NCI-H82 treated with DMSO at 0.1 percent for 48 hours (cell line): Measurements from ENCODE around the gene MRPS5.
"Not testable (repeated sequence)": the region's sequence is repeated elsewhere in the genome, so short reads cannot be mapped to it uniquely, and the experiment has no call there.

Source experiments
- DNase-seq: peaks from one replicate; lab custom pipeline; 2025; ENCODE audit not compliant: unreplicated experiment; lab: John Stamatoyannopoulos, UW

The MRPS5 gene

GRCh38 chr2:95047629-95048510 is 73.7 kb downstream of the MRPS5 start:
- DNase-seq: no peak

DNA sequence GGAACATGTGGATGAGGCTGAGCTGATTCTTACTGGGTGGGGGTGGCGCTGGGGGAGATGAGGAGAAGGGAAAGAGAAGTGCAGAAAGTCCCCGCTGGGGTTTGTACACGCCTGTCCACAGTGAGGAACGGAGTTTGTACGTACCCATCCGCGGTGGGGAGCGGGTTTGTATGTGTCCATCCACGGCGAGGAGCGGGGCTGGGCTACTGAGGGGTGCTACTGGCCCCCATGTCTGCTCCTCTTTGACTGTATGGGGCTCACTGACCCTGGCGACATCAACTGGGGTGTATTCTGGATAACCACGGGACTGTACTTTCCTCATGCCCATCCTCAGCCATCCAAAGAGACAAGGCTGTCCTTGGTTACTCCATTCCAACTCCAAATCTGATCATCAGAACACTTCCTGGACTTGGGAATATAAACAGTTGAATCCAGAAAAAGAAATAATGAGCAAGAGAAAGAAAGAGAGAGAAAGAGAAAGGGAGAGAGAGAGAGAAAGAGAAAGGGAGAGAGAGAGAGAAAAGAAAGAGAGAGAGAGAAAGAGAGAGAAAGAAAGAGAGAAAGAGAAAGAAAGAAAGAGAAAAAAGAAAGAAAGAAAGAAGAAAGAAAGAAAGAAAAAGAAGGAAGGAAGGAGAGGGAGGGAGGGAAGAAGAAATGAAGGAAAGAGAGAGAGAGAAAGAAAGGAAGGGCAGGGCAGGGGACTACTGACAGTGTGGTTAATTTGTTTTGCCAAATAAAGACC is 75.1 kb downstream of the MRPS5 start:
- DNase-seq: no peak

- DNase-seq: no peak
Measured at GRCh38 chr2:95044601-95045000, 77.0 kb downstream of the MRPS5 start.

DNA sequence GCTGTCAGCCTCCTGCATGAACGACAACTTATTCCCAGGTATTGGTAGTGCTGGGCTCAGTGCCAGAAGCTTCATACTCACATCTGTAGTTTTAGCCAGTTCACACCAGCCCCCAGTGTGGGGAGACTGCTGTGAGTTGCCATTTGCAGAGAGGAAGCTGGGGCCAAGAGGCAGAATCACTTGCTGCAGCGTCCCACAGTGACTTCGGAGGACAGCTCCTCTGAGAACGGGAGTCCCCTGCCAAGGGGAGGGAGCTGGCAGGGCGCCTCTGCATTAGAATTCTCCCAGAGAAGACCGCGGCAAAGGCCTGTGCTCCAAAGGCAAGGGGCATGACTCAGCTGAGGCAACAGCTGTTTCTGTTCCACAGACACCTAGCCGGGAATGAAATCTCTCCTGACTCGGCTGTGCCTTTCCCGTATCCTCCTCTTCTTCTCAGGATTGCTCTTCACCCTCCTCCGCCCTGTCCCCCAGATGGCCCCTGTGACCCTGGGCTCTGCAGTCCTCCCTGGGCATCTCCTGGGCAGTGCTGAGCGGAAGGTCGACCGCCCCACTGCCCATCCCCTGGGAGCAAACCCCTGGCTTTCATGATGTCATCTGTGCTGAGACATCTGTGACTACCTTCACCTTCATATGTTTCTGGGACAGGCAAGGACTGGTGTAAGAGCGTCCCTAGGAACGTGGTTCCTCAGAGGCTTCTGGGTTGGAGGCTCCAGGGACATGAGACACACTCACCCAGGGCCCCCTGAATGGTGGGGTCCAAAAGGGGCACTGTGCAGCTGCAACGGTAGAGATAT is 78.1 kb downstream of the MRPS5 start:
- DNase-seq: no peak

DNA sequence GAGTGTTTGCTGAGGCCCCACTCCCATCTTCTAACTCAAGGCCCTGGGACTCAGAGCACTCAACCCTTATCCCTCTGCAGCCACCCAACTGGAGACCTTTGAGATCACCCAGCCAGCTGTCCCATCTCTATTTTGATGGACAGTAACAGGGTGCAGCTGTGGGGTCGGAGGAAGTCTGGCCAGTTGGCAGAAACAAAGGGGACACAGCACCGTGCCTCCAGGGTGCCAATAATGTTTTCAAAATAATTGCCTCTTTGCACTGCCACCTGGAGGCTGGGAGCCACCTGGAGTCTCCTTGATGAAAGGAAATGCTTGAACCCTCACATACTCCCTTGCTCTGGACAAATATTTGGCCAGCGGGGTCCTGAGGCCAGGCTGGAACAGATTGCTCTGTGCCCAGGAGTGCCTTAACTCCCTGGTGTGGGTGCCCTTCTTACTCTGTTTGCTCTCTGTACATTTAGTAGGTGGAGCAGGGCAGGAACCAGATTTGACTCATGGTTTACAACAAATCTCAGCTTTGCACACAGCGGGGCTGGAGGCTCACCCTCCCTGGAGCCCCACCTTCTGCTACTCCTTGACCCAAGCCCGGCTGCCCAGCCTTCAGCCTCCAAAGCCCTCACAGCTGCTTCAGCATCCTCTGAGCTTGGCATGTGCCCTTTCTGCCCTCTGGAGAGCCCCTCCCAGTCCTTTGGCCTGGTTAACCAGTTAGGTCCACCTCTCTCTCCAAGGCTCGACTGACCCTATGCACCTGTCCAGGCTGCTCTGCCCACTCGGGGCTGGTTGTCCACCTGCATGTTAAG is 78.9 kb downstream of the MRPS5 start:
- DNase-seq: no peak

DNA sequence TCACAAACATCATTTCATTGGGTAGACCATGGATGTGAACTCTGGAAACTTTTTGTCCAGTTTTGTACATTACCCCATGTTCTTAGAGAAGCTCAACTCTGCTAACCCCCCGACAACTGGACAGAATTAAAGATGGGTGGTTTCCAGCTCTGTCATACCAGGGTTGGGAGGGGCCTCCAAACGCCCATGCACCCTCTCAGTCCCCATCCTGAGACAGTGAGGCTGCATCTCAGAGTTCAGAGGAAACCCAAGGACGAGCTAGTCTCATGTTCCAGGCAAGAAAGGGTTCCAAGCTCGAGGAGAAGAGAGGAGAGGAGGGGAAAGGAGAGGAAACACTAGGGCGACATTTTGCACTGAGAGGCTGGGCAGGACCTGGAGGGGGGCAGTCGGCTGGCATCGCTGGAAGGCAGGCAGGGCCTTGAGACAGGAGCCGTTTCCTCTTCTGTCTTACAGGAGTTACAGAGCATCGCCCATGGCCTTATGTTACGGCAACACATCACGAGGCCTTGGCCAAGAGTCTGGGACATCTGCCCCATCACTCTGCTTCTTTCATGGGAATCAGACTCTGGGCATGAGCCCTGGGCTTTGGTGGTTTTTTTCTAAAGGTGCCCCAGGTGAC is 79.7 kb downstream of the MRPS5 start:
- no peak for DNase-seq

DNA sequence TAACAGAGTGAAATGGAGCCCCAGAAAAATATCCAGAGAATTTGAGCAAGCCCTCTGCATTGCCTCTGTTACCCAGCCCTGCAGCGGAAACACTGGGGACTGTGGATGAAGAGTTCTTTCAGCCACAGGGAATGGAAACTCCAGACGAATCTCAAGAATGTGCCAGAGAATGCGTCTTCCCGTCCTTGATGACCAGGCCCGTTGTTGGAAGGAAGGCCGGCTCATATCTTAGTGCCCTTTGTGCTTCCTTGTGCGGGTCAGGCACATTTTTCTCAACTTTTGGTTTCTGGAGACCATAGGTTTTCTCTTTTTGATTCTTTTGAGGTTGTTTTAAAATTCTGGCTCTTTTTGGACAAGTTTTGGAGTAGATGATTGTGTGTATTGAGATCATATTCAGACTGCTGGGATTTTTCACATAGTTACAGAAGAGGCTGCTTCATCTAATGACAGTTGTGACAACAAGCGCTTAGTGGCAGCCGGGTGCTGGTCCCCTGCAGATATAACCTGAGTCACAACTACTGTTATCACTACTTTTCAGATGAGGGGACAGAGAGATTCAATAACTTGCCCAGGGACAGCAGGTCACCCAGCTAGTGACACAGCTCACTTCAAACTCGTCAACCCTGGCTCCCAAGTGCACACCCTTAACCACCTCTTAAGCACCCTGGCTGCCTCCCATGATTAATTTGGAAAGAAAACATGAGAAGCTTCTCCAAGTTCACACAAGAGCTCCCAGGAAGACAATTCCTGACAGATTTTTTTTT is 80.4 kb downstream of the MRPS5 start:
- no peak for DNase-seq

DNA sequence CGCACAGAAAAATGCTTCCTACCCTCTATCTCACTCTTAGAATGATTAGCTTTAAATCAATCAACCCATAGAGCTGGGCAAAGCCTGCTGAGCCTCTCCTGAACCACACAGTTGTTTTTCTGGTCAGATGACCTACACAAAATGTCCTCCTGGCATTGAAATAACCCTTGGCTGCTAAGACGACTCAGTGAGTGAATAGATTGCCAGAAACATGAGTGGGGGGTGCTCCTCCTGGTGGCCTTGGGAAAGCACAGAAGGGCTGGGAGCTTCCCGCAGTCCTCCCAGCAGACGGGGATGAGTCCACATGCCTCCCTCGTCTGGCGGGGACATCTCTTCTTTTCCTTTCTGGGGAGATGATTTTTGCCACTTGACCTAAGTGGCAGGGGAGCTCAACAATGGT is 81.2 kb downstream of the MRPS5 start:
- DNase-seq: no peak

DNA sequence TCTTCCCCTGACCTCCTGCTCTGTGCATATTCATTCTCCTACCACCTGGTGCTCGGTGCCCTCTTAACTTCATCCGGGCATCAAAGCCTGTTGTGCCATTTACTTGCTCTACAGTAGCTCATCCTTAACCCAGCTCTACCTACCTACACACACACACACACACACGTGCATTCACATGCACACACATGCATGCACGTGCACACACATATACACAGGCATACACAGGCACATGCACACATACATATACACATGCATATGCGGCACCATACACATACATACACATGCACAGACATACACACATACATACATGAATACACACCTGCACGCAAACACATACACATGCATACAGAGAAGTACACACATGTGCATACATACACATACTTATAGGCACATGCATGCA is 81.6 kb downstream of the MRPS5 start:
- no peak for DNase-seq

DNA sequence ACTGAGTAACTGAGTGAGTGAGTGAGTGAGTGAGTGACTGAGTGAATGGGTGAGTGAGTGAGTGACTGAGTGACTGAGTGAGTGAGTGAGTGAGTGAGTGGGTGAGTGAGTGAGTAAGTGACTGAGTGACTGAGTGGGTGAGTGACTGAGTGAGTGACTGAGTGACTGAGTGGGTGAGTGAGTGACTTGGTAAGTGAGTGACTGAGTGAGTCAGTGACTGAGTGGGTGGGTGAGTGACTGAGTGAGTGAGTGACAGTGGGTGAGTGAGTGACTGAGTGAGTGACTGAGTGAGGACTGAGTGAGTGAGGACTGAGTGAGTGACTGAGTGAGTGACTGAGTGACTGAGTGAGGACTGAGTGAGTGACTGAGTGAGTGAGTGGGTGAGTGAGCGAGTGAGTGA is 82.2 kb downstream of the MRPS5 start:
- no peak for DNase-seq

- DNase-seq: no peak
Measured at GRCh38 chr2:95038635-95039298, 82.8 kb downstream of the MRPS5 start.

GRCh38 chr2:95037841-95038585 is 83.6 kb downstream of the MRPS5 start:
- not testable (repeated sequence) for DNase-seq

GRCh38 chr2:95037384-95037839 is 84.2 kb downstream of the MRPS5 start:
- DNase-seq: no peak

- DNase-seq: no peak
Measured at GRCh38 chr2:95036596-95037383, 84.8 kb downstream of the MRPS5 start.
